AG20443 (cell line): ENCODE results near the gene SH3BGR.

Experiments used
- DNase-seq: peaks from one replicate; pipeline ENCODE4 v3.0.0; 2012; ENCODE audit warnings: low spot score, mixed read lengths

Gene SH3BGR

DNA sequence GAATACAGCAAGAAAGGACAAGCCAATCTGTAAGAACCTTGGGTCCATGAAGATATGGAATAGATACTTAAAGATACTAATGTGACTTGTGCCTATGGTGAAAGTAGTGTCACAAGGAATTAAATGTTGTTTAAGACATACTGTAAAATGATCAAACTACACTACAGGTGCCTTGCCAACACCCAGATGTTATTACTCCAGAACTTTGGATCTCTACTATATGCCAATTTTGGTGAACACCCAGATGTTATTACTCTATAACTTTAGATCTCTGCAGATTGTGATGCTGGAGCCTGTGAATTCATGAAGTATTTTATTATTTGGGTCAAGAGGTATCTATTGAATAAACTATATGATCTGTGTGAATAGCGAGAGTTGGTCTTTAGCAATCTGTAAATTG is 101.1 kb downstream of the SH3BGR start:
- DNase-seq: no peak

DNA sequence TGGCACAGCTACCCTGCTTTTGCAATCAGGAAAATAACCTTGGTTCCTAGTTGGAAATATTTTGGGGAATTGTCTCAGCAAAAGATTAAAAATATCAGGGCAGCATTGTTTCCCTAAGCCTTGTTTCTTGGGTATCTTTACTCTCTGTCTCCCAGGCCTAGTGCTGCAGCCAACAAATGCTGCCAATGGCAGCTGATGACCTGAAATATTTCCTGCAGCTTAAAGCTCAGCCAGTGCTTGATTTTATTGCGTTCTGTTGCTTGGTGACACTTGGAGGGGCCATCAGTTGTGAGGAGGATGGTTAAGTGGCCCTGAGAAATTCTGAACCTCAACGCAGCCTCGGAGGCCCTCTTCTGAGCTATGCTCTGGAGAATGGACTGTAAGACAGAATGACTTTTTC is 101.6 kb downstream of the SH3BGR start:
- DNase-seq: no peak

DNA sequence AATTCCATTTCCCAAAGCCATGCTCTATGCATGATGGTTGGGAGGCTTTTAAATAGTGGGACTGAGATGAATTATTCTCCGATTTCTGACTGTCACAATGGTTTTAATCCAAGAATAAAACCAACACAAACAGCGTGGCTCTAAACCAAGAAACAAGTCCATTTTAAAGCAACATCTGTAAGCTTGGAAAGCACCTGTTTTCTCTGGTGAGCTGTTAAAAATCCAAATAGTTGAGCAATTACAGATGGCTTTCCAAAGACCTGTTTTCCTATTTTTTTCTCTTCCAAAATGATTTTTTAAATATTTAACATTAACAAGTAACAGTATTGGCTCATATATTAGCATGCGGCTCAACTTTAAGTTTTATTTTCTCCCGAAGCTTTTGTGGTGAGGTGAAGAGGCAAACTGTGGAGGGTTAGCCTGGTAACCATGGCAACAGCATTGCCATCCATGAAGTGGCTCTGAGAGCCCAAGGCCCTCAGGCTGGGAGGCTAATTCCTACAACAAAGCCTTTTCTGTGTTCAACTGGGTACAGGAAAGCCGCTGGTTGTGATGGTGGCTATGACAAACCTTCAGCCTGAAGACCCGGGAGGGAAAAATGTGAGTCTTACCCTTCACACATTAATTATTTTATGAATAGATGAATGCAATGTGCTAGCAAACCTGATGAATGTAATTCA is 104.3 kb downstream of the SH3BGR start:
- no peak for DNase-seq

GRCh38 chr21:39559511-39559910 is 107.7 kb downstream of the SH3BGR start:
- DNase-seq: no peak

DNA sequence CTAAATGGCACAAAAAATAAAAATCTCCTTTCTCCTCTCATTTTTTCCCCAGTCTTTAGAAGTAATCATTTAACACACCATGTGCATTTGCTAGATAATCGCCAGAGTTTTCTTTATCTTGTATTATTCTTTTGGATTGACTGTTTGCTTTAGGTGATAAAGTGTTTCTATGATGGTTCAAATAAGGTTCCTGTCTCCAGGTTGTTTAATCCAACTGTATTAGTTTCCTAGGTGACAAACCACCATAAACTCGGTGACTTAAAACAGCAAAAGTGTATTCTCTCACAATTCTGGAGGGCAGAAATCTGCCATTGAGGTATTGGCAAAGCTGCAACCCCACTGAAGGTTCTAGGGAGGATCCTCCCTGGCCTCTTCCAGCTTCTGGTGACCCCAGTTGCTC is 109.4 kb downstream of the SH3BGR start:
- no peak for DNase-seq

DNA sequence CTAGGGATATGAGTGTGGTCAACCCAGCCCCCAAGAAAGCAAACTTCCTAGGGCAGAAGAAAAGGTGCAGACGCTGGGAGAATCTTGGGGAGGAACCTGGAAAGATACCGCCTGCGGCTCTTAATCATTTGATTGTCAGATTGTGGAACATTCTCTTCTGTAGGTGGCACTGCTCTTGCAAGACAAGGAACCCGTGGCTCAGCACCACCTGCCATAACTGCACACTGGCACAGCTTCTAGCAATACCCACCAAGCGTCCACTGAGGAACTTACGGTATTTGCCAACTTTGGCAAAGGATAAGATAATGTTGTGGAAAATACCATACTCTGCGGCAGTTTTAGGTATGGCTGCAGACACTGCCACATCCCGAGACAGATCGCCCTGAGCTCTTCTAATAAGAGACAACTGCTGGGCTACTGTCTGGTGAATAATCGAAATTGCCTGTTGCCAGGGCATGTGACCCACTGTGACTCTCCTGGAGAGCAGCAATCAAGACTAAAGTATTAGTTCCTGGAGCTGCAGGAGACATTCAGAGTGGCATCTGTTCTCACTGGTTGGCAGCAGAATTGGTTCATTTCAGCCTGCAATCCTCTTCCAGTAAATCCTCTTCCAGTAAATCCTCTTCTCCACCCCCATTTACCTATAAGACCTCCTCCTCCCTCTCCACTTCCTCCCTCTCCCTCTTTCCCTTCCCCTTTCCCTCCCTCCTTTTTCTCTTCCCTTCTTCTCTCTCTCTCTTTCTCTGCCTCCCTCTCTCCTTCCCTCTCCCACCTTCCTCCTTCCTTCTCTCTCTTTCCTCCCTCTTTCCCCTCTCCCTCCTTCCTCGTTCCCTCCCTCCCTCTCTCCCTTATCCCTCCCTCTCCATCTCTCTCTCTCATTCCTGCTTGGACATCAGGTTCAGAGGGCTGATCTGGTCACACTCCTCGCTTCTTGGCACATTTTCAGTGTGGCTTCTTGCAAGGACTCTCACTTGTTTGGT is 111.3 kb downstream of the SH3BGR start:
- DNase-seq: no peak

- DNase-seq: no peak
Measured at GRCh38 chr21:39564200-39564599, 112.4 kb downstream of the SH3BGR start.
